ENCODE results near the gene ABHD16B.

Gene ABHD16B

DNA sequence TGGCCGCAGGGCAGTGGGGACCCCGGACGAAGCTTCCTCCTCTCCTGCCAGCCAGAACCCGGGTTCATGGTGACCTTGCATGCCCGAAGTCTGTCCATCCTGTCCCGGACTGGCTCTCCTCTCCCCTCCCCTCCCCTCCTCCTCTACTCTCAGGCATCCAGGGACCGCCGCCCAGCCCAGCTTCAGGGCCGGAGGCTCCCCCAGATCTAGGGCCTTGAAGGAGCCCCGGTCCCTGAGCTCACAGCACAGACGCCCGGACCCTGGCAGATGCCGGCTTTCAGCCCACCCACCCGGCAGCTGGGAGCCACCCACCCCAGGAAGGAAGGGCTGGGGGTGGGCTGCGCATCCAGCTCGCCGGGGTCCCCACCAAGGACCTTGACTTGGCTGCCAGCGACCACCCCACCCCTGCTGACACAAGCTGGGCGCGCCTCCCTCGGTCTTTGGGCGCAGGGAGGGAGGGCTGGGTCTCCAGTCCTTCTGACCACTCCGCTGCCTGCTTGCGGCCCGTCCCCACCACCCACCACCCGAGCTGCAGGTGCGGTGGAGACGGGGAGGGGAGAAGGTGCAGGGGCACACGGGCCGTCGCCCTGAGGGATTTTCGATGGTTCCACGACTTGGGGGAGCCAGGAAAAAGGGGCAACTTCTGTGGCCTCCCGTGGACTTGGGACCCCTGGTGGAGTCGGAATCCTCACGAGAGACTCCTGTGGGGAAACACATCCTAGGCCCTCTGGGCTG is 5.8 kb upstream of the ABHD16B start:
- TF ChIP-seq, protein P1, sequence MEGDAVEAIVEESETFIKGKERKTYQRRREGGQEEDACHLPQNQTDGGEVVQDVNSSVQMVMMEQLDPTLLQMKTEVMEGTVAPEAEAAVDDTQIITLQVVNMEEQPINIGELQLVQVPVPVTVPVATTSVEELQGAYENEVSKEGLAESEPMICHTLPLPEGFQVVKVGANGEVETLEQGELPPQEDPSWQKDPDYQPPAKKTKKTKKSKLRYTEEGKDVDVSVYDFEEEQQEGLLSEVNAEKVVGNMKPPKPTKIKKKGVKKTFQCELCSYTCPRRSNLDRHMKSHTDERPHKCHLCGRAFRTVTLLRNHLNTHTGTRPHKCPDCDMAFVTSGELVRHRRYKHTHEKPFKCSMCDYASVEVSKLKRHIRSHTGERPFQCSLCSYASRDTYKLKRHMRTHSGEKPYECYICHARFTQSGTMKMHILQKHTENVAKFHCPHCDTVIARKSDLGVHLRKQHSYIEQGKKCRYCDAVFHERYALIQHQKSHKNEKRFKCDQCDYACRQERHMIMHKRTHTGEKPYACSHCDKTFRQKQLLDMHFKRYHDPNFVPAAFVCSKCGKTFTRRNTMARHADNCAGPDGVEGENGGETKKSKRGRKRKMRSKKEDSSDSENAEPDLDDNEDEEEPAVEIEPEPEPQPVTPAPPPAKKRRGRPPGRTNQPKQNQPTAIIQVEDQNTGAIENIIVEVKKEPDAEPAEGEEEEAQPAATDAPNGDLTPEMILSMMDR (IDR thresholded peaks at IDR 0.05; ENCODE audit: low read depth, low read length), result no peak
- H3K4me3 ChIP-seq (replicated peaks in 1 of 2; ENCODE audit: low read depth in 2 of 2, low read length in 2 of 2), result no peak overlapping the region
- DNase-seq (ENCODE audit: low read depth in 2 of 2), result no peak

DNA sequence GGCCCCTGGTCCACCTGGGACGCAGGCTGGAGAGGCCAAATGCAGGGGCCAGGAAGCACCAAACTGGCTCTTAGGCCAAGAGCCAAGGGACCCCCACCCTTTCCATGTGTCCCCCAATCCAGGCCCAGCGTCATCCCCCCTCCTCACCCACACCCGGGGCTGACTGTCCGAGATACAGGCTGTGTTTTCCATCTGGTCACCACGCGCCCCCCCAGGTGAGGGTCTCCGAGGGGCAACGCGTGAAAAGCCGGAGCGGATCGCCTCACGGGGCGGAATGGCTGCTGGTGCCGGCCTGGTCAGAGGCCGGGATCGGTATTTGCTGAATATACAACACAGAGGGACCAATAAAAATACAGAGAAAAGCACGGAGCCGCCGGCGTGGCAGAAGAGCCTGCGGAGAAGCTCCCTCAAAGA is 5.2 kb upstream of the ABHD16B start:
- TF ChIP-seq, protein P1 (IDR thresholded peaks at IDR 0.05; ENCODE audit: low read depth, low read length), result no peak
- no peak overlapping the region for H3K4me3 ChIP-seq (replicated peaks in 1 of 2; ENCODE audit: low read depth in 2 of 2, low read length in 2 of 2)
- no peak for DNase-seq (ENCODE audit: low read depth in 2 of 2)

- TF ChIP-seq, protein P1 (IDR thresholded peaks at IDR 0.05; ENCODE audit: low read depth, low read length), result no peak
- no peak overlapping the region for H3K4me3 ChIP-seq (replicated peaks in 1 of 2; ENCODE audit: low read depth in 2 of 2, low read length in 2 of 2)
- peak in 1 of 2 donors; percentile 37 for DNase-seq (ENCODE audit: low read depth in 2 of 2)
These were observed 3.4 kb upstream of the ABHD16B start for GRCh38 chr20:63857764-63858392.

DNA sequence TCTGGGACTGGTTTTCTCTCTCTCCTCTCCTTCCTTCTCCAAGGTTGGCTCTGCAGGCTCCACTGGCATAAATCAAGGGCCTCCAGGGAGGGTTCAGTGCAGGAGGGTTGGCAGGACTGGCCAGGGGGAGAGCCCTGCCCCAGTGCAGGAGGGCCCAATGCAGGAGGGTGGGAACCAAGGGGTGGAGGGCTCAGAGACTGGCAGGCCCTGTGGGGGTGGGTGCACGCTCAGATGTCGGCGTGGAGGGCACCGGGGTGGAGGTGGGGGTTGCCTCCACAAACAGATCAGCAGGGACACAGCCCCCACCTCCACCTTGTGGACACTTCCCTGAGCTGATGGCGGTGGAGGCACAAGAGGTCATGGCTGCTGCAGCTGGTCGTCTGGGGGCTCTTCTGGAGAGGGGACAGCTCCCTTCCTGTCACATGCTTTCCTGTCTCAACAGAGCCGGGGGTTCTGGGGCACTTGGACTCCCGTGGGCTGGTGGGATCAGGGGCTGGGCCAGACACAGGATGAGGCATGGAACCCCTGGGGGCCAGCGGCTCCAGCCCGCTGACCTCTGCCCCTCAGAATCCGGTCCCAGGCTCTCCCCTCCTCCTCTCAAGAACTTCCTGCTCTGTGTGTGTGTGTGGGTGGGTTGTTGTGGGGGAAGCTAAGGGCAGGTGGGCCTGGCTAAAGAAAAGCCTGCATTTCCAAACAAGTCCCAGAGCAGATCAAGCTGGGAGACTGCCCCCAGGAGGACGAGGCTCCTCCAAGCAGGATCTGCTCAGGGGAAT is 2.7 kb upstream of the ABHD16B start:
- peak; percentile 60 to 87 for DNase-seq (ENCODE audit: low read depth in 2 of 2)
- H3K4me3 ChIP-seq (replicated peaks in 1 of 2; ENCODE audit: low read depth in 2 of 2, low read length in 2 of 2), result no peak overlapping the region
- TF ChIP-seq, protein P1 (IDR thresholded peaks at IDR 0.05; ENCODE audit: low read depth, low read length), result peak; percentile 53

- TF ChIP-seq, protein P1 (IDR thresholded peaks at IDR 0.05; ENCODE audit: low read depth, low read length), result no peak
- H3K4me3 ChIP-seq (replicated peaks in 1 of 2; ENCODE audit: low read depth in 2 of 2, low read length in 2 of 2), result no peak overlapping the region
- DNase-seq (ENCODE audit: low read depth in 2 of 2), result no peak
These were observed 2.1 kb upstream of the ABHD16B start for GRCh38 chr20:63859166-63859699.

DNA sequence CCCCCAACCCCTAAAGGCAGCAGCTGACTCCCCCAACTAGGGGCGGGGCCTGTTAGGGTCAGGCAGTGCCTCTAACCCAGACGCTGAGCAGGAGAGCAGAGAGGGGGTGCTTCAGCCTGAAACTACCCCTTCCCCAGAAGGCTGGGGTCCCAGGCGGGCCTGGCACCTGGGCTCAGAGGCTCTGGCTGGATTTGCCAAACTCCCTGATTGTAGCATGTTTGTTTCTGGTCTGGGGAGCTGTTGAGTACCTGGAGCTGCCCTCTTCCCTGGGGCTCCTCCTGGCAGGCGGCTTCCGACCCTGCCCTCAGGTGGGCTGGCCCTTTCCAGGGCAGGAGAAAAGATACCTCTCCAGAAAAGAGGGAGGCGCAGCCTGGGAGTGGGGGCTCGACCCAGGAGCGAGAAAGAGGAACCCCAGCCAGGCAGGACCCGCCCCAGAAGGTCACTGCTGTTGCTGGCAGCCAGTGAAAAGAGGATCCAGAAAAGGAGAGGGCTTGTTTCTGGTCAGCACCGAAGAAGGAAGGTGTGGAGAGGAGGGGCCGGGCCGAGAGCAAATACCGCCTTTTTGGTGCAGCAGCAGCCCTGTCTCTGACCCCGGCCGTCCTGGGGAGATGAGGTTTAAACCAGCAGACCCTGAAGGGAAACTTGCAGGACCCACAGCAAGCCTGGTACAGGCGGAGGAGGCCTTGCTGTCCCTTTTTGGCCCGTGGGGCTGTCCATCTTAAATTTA is 810 bp upstream of the ABHD16B start:
- TF ChIP-seq, protein P1 (IDR thresholded peaks at IDR 0.05; ENCODE audit: low read depth, low read length), result no peak
- no peak for DNase-seq (ENCODE audit: low read depth in 2 of 2)

More for the DNA sequence above, 810 bp upstream of the ABHD16B start:
- no peak overlapping the region for H3K4me3 ChIP-seq (replicated peaks in 1 of 2; ENCODE audit: low read depth in 2 of 2, low read length in 2 of 2)

Measured in cardiac fibroblast (primary cell).